HEK293 (cell line): Measurements from ENCODE around the gene RNF10.

Experiments
- CTCF ChIP-seq: fragments of 450-650 bp; formaldehyde crosslinking; IDR thresholded peaks from 2 replicates; pipeline ENCODE4 v1.5.1; 2016; ENCODE audit warnings: missing biosample characterization, missing genetic modification characterization
- HOXA7 ChIP-seq: sonication (generic); formaldehyde crosslinking; IDR thresholded peaks from 2 replicates; pipeline ENCODE4 v1.8.1; 2022; ENCODE audit warnings: missing genetic modification reagents, borderline replicate concordance
- ZNF24 ChIP-seq: fragments of 450-650 bp; formaldehyde crosslinking; IDR thresholded peaks from 2 replicates; pipeline ENCODE4 v1.5.1; 2016; ENCODE audit warnings: missing biosample characterization, missing genetic modification characterization
- ZNF302 ChIP-seq: fragments of 450-650 bp; formaldehyde crosslinking; IDR thresholded peaks from 2 replicates; pipeline ENCODE4 v1.5.1; 2016; ENCODE audit warnings: missing biosample characterization, missing genetic modification characterization, low read depth

GRCh38 chr12:120537856-120538220 is 3.7 kb downstream of the RNF10 start:
- no peak for TF ChIP-seq ZNF302 (tag by site-specific recombination)
- TF ChIP-seq ZNF24 (tag by site-specific recombination) = no peak
- TF ChIP-seq HOXA7 = no peak
- TF ChIP-seq CTCF (tag by site-specific recombination) = no peak
